HCT116 (cell line): Measurements from ENCODE around the gene PDRG1. TPM values are rescaled to one million over a fixed set of nuclear protein-coding genes. Genes with fewer than 3 reads are reported as not detected.

ENCODE experiments used
- ATAC-seq: fragments of 200-7000 bp; cut with Tn5 transposase; 2 replicates; pipeline ENCODE4 v1.9.1; 2020; ENCODE audit warnings: mild to moderate bottlenecking, moderate library complexity
- BruUV-seq: library from RNA; stranded (reverse); fragments of 400-500 nt; replicated peaks from 2 replicates; lab custom pipeline; 2021; lab: Mats Ljungman, UMichigan
- CTCF ChIA-PET: fragments of 300-600 bp; sonication (Branson Sonifier 250); formaldehyde crosslinking; loops from one replicate; lab custom pipeline; 2021; ENCODE audit warnings: antibody characterized with exemption; lab: Charles Lee
- POLR2A ChIA-PET: fragments of 300-600, 350-600 bp; sonication (Branson Sonifier 250); formaldehyde crosslinking; loops from one replicate; lab custom pipeline; 2021; ENCODE audit warnings: antibody characterized with exemption; lab: Charles Lee
- RAD21 ChIA-PET, 2 experiments: fragments of 300-600 bp; sonication (Branson Sonifier 250); formaldehyde crosslinking; loops; one replicate each; lab custom pipeline; 2023; ENCODE audit warnings: low total read pairs in 2 of 2; ENCODE audit not compliant: uncharacterized antibody in 2 of 2, unreplicated experiment in 2 of 2, low non-redundant PET in 1 of 2; lab: Charles Lee
- DNase-seq: peaks from one replicate; pipeline ENCODE4 v3.0.0-alpha.2; 2010; ENCODE audit warnings: low read depth, low spot score
- H2AFZ ChIP-seq: fragments of 200-600 bp; shearing (Covaris generic), sonication (generic); 2 replicates; pipeline ENCODE4 v1.6.1; 2017; ENCODE audit warnings: low read depth, mixed run types, mixed read lengths, antibody characterized with exemption, low read length; ENCODE audit not compliant: poor library complexity, severe bottlenecking
- H3K27ac ChIP-seq: 2 replicates; pipeline ENCODE4 v1.5.1; 2012; ENCODE audit warnings: low read depth, low read length
- H3K27me3 ChIP-seq: fragments of 200-600 bp; sonication (generic); 2 replicates; pipeline ENCODE4 v1.6.1; 2016; ENCODE audit warnings: mixed run types, low read length, mixed read lengths; ENCODE audit not compliant: insufficient read depth
- H3K36me3 ChIP-seq, 2 experiments: fragments of 200-500 bp in 1 of 2; fragments of 200-600 bp in 1 of 2; sonication (Bioruptor generic) in 1 of 2; sonication (generic) in 1 of 2; 2 replicates each; pipeline versions ENCODE4 v1.5.1 to v1.6.1; 2014 to 2016; ENCODE audit warnings: low read length in 2 of 2, inconsistent platforms in 1 of 2, mixed read lengths in 1 of 2, mixed run types in 1 of 2; ENCODE audit not compliant: insufficient read depth in 2 of 2, control insufficient read depth in 1 of 2
- H3K4me1 ChIP-seq, 2 experiments: fragments of 200-600 bp in 1 of 2; sonication (generic) in 1 of 2; 2 replicates each; pipeline versions ENCODE4 v1.5.1 to v1.6.1; 2012 to 2017; ENCODE audit warnings: low read length in 2 of 2, inconsistent platforms in 1 of 2, mild to moderate bottlenecking in 1 of 2, mixed read lengths in 1 of 2, mixed run types in 1 of 2, moderate library complexity in 1 of 2; ENCODE audit not compliant: insufficient read depth in 2 of 2, control insufficient read depth in 1 of 2
- H3K4me2 ChIP-seq: fragments of 200-600 bp; sonication (generic); 2 replicates; pipeline ENCODE4 v1.6.1; 2017; ENCODE audit warnings: mixed run types, low read length, mixed read lengths
- H3K4me3 ChIP-seq, 2 experiments: fragments of 200-600 bp in 1 of 2; sonication (generic) in 1 of 2; replicated peaks in 1 of 2; 2 replicates each; pipeline ENCODE4 v1.5.1; 2011 to 2016; ENCODE audit warnings: low read length in 2 of 2, control low read depth in 1 of 2, low read depth in 1 of 2, mild to moderate bottlenecking in 1 of 2, mixed read lengths in 1 of 2, mixed run types in 1 of 2
- H3K79me2 ChIP-seq: fragments of 200-600 bp; sonication (generic); 2 replicates; pipeline ENCODE4 v1.6.1; 2017; ENCODE audit warnings: mild to moderate bottlenecking, mixed run types, low read length, moderate library complexity, mixed read lengths; ENCODE audit not compliant: insufficient read depth
- H3K9ac ChIP-seq: fragments of 200-600 bp; sonication (generic); 2 replicates; pipeline ENCODE4 v1.6.1; 2016; ENCODE audit warnings: low read length, mixed read lengths
- H3K9me2 ChIP-seq: fragments of 200-600 bp; sonication (generic), shearing (Covaris generic); 2 replicates; pipeline ENCODE4 v1.6.1; 2017; ENCODE audit warnings: mixed run types, mild to moderate bottlenecking, moderate library complexity; ENCODE audit not compliant: insufficient read depth
- H3K9me3 ChIP-seq, 2 experiments: fragments of 200-500 bp in 1 of 2; fragments of 200-600 bp in 1 of 2; sonication (Bioruptor generic) in 1 of 2; sonication (generic) in 1 of 2; 2 replicates each; pipeline ENCODE4 v1.6.1; 2014 to 2017; ENCODE audit warnings: low read length in 2 of 2, mixed read lengths in 2 of 2, inconsistent platforms in 1 of 2, low read depth in 1 of 2, mild to moderate bottlenecking in 1 of 2, mixed run types in 1 of 2, moderate library complexity in 1 of 2; ENCODE audit not compliant: control insufficient read depth in 1 of 2, insufficient read depth in 1 of 2
- H4K20me1 ChIP-seq: fragments of 200-600 bp; sonication (generic), shearing (Covaris generic); 2 replicates; pipeline ENCODE4 v1.6.1; 2017; ENCODE audit warnings: mixed run types, mild to moderate bottlenecking, moderate library complexity; ENCODE audit not compliant: insufficient read depth
- CBX3 ChIP-seq: IDR thresholded peaks from 2 replicates; pipeline ENCODE4 v1.6.1; 2012; ENCODE audit warnings: low read depth
- ELF1 ChIP-seq: IDR thresholded peaks from 2 replicates; pipeline ENCODE4 v1.6.1; 2012; ENCODE audit warnings: low read depth, borderline replicate concordance
- EZH2phosphoT487 ChIP-seq: fragments of 200-600 bp; IDR thresholded peaks from 2 replicates; pipeline ENCODE4 v1.6.1; 2018; ENCODE audit warnings: antibody characterized with exemption, borderline replicate concordance
- POLR2A ChIP-seq: IDR thresholded peaks from 2 replicates; pipeline ENCODE4 v1.7.0; 2011; ENCODE audit warnings: borderline replicate concordance; ENCODE audit not compliant: insufficient read depth, insufficient read length; ENCODE audit errors: extremely low read depth
- POLR2AphosphoS5 ChIP-seq: IDR thresholded peaks from 2 replicates; pipeline ENCODE4 v1.6.1; 2011; ENCODE audit warnings: mild to moderate bottlenecking, low read depth, low read length, moderate library complexity
- SIN3A ChIP-seq: IDR thresholded peaks from 2 replicates; pipeline ENCODE4 v1.6.1; 2012; ENCODE audit warnings: low read depth
- SP1 ChIP-seq: IDR thresholded peaks from 2 replicates; pipeline ENCODE4 v1.6.1; 2012; ENCODE audit warnings: low read depth
- YY1 ChIP-seq: IDR thresholded peaks from 2 replicates; pipeline ENCODE4 v1.6.1; 2011; ENCODE audit warnings: low read length, low read depth, moderate library complexity, mild to moderate bottlenecking; ENCODE audit not compliant: insufficient replicate concordance; ENCODE audit errors: extremely low read depth
- ZFX ChIP-seq: fragments of 450-650 bp; IDR thresholded peaks from 2 replicates; pipeline ENCODE4 v1.6.1; 2017
- intact Hi-C: fragments of 100-400 bp; cut with micrococcal nuclease; formaldehyde crosslinking; loops from 2 replicates; pipeline ENCODE4 v1.10.0; 2022
- total RNA-seq: library from RNA; stranded (reverse); gene quantifications from one replicate; pipeline ENCODE4 v1.2.1, GENCODE V29; 2021; ENCODE audit not compliant: unreplicated experiment
- TF ChIP-seq, protein P1 (sequence below): IDR thresholded peaks from 2 replicates; pipeline ENCODE4 v1.6.1; 2011; ENCODE audit warnings: mild to moderate bottlenecking, low read length, moderate library complexity; ENCODE audit not compliant: insufficient replicate concordance; ENCODE audit errors: extremely low read depth

Gene PDRG1
- total RNA-seq, 1 experiment from 2014 or later = 18.7 TPM

DNA sequence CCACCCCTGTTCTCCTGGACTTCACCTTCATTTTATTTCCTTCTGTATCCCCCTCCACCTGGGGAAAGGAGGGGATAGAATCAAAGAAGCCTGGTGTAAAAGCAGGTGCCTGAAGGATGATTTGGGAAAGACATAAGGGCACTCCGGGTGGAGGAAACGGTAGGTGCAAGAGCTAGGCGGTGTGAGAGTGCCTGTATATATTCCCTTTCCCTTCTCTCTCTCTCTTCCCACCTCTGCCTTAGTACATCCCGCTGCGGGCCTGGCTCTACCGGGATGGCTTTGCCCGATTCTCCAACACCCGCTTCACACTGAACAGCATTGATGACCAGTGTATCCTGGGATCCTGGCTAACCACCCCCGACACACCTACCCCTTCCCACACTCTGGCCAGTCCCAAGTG is 26.2 kb downstream of the PDRG1 start (continued):
- TF ChIP-seq, protein P1, sequence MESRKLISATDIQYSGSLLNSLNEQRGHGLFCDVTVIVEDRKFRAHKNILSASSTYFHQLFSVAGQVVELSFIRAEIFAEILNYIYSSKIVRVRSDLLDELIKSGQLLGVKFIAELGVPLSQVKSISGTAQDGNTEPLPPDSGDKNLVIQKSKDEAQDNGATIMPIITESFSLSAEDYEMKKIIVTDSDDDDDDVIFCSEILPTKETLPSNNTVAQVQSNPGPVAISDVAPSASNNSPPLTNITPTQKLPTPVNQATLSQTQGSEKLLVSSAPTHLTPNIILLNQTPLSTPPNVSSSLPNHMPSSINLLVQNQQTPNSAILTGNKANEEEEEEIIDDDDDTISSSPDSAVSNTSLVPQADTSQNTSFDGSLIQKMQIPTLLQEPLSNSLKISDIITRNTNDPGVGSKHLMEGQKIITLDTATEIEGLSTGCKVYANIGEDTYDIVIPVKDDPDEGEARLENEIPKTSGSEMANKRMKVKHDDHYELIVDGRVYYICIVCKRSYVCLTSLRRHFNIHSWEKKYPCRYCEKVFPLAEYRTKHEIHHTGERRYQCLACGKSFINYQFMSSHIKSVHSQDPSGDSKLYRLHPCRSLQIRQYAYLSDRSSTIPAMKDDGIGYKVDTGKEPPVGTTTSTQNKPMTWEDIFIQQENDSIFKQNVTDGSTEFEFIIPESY = no peak
- TF ChIP-seq YY1 = no peak

DNA sequence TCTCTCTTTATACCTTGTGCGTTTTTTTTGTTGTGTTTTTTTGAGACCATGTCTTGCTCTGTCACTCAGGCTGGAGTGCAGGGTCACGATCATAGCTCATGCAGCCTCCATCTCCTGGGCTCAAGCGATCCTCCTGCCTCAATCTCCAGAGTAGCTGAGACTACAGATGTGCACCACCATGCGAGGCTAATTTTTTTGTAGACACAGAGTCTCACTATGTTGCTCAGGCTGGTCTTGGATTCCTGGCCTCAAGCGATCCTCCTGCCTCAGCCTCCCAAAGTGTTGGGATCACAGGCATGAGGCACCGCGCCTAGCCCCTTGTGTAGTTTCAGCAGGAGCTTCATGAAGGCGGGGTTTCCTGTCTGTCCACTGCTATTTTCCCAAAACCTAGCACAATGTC is 27.3 kb downstream of the PDRG1 start:
- Histone ChIP-seq H3K4me2 (no peak overlapping the region), H3K27me3 (no peaks in the 10 kb centered on the region), H3K79me2 (no peaks in the 10 kb centered on the region), H3K9me2 (no peaks in the 10 kb centered on the region), H2AFZ (no peak overlapping the region), H4K20me1 (no peaks in the 10 kb centered on the region), H3K9ac (no peak overlapping the region), H3K4me3 (no peak overlapping the region), H3K4me1 (peaks cover 4 to 9% of the 10 kb centered on the region in 2 experiments), H3K9me3 (no peaks in the 10 kb centered on the region), H3K36me3 (no peaks in the 10 kb centered on the region), H3K27ac (no peak overlapping the region)
- CTCF ChIA-PET = no interaction called here
- ATAC-seq (no peak), DNase-seq (no peak)
- BruUV-seq = no TSS peak
- POLR2A ChIA-PET = no interaction called here
- RAD21 ChIA-PET = no interaction called here
- TF ChIP-seq SIN3A = no peak
- TF ChIP-seq SP1 = no peak
- TF ChIP-seq POLR2AphosphoS5 = no peak
- TF ChIP-seq ELF1 = no peak
- no peak for TF ChIP-seq POLR2A
- no peak for TF ChIP-seq CBX3
- no peak for TF ChIP-seq ZFX
- TF ChIP-seq EZH2phosphoT487 = no peak
- intact Hi-C loops = no loop called here
